WTC11 (cell line): ENCODE results near the gene UQCRHL.

Source experiments
- CBFB ChIP-seq: sonication (generic); formaldehyde crosslinking; IDR thresholded peaks from 2 replicates; pipeline ENCODE4 v1.8.1; 2022; ENCODE audit warnings: mild to moderate bottlenecking, low read depth, missing genetic modification reagents
- GABPB1 ChIP-seq: sonication (generic); formaldehyde crosslinking; IDR thresholded peaks from 2 replicates; pipeline ENCODE4 v1.8.1; 2023; ENCODE audit warnings: mild to moderate bottlenecking, missing genetic modification reagents
- JUN ChIP-seq: sonication (generic); formaldehyde crosslinking; IDR thresholded peaks from 2 replicates; pipeline ENCODE4 v1.8.0; 2023; ENCODE audit warnings: mild to moderate bottlenecking, missing genetic modification reagents
- MXD4 ChIP-seq: fragments of 250-450 bp; sonication (Bioruptor Pico); IDR thresholded peaks from 2 replicates; pipeline ENCODE4 v1.8.0; 2021; ENCODE audit warnings: mild to moderate bottlenecking, moderate library complexity, borderline replicate concordance
- NR1H2 ChIP-seq: sonication (generic); formaldehyde crosslinking; IDR thresholded peaks from 2 replicates; pipeline ENCODE4 v1.9.0; 2021; ENCODE audit warnings: mild to moderate bottlenecking, moderate library complexity, missing genetic modification reagents
- NR3C1 ChIP-seq: sonication (generic); formaldehyde crosslinking; conservative IDR thresholded peaks from 2 replicates; pipeline ENCODE4 v1.8.1; 2023; ENCODE audit warnings: low read depth, mild to moderate bottlenecking, missing genetic modification reagents
- SMAD3 ChIP-seq: sonication (generic); formaldehyde crosslinking; IDR thresholded peaks from 2 replicates; pipeline ENCODE4 v1.8.0; 2022; ENCODE audit warnings: missing genetic modification reagents, mild to moderate bottlenecking, borderline replicate concordance
- ZNF219 ChIP-seq: sonication (generic); formaldehyde crosslinking; IDR thresholded peaks from 2 replicates; pipeline ENCODE4 v1.8.0; 2023; ENCODE audit warnings: missing genetic modification reagents, mild to moderate bottlenecking, borderline replicate concordance
- ZNF416 ChIP-seq: fragments of 250-450 bp; sonication (Bioruptor Pico); IDR thresholded peaks from 2 replicates; pipeline ENCODE4 v1.9.0; 2021; ENCODE audit warnings: mild to moderate bottlenecking, inconsistent platforms
- TF ChIP-seq, protein P1 (sequence below): fragments of 200-600 bp; IDR thresholded peaks from 2 replicates; pipeline ENCODE4 v1.8.0; 2022; ENCODE audit warnings: antibody characterized with exemption
- TF ChIP-seq, protein P2 (sequence below): sonication (generic); formaldehyde crosslinking; IDR thresholded peaks from 2 replicates; pipeline ENCODE4 v1.8.1; 2022; ENCODE audit warnings: low read depth, missing genetic modification reagents, borderline replicate concordance

DNA sequence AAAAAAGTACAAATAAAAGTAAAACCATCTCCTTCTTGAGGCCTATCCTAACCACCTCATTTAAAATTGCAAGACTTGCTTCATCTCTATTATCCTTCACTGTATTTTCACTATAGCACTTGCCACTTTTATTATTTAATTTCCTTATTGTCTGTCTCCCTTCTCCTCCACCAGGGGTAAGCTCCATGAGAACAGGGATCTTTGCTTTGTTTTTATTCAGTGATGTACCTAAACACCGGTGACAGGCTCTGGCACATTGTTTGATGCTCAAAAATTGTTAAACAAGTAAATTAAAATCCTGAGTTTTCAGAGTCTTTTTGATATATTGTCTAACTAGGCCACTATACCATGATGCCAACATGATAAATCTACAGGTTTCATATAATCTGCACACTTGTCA lies 22.8 kb upstream of the UQCRHL start:
- TF ChIP-seq, protein P1, sequence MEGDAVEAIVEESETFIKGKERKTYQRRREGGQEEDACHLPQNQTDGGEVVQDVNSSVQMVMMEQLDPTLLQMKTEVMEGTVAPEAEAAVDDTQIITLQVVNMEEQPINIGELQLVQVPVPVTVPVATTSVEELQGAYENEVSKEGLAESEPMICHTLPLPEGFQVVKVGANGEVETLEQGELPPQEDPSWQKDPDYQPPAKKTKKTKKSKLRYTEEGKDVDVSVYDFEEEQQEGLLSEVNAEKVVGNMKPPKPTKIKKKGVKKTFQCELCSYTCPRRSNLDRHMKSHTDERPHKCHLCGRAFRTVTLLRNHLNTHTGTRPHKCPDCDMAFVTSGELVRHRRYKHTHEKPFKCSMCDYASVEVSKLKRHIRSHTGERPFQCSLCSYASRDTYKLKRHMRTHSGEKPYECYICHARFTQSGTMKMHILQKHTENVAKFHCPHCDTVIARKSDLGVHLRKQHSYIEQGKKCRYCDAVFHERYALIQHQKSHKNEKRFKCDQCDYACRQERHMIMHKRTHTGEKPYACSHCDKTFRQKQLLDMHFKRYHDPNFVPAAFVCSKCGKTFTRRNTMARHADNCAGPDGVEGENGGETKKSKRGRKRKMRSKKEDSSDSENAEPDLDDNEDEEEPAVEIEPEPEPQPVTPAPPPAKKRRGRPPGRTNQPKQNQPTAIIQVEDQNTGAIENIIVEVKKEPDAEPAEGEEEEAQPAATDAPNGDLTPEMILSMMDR, result no peak
- TF ChIP-seq SMAD3 (CRISPR knock-in tag) (no peak), ZNF219 (no peak), NR3C1 (CRISPR knock-in tag) (no peak), GABPB1 (no peak), ZNF416 (CRISPR knock-in tag) (no peak), JUN (CRISPR knock-in tag) (no peak), NR1H2 (CRISPR knock-in tag) (no peak), MXD4 (CRISPR knock-in tag) (no peak), CBFB (no peak)
- TF ChIP-seq, protein P2, sequence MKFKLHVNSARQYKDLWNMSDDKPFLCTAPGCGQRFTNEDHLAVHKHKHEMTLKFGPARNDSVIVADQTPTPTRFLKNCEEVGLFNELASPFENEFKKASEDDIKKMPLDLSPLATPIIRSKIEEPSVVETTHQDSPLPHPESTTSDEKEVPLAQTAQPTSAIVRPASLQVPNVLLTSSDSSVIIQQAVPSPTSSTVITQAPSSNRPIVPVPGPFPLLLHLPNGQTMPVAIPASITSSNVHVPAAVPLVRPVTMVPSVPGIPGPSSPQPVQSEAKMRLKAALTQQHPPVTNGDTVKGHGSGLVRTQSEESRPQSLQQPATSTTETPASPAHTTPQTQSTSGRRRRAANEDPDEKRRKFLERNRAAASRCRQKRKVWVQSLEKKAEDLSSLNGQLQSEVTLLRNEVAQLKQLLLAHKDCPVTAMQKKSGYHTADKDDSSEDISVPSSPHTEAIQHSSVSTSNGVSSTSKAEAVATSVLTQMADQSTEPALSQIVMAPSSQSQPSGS (CRISPR knock-in tag), result no peak
